Panc1 (cell line): Measurements from ENCODE around the gene ADAM11. TPM values are rescaled to one million over a fixed set of nuclear protein-coding genes. Genes with fewer than 3 reads are reported as not detected.

ENCODE experiments used
- ATAC-seq: fragments of 200-7000 bp; cut with Tn5 transposase; 2 replicates; pipeline ENCODE4 v1.9.1; 2020; ENCODE audit warnings: mild to moderate bottlenecking, moderate library complexity
- BruUV-seq: library from RNA; stranded (reverse); fragments of 400-500 nt; replicated peaks from 2 replicates; lab custom pipeline; 2021; lab: Mats Ljungman, UMichigan
- CTCF ChIA-PET: fragments of 300-600 bp; sonication (Branson Sonifier 250); formaldehyde crosslinking; loops from one replicate; lab custom pipeline; 2022; ENCODE audit warnings: antibody characterized with exemption; lab: Charles Lee
- POLR2A ChIA-PET: fragments of 300-600 bp; sonication (Branson Sonifier 250); formaldehyde crosslinking; loops from one replicate; lab custom pipeline; 2022; ENCODE audit warnings: antibody characterized with exemption; lab: Charles Lee
- DNase-seq: peaks from one replicate; pipeline ENCODE4 v3.0.0-alpha.2; 2010; ENCODE audit warnings: low read depth, low spot score
- H3K27ac ChIP-seq: 2 replicates; pipeline ENCODE4 v1.5.1; 2011; ENCODE audit warnings: mild to moderate bottlenecking, low read length, inconsistent platforms
- H3K27me3 ChIP-seq: fragments of 200-500 bp; sonication (Bioruptor generic); 2 replicates; pipeline ENCODE4 v1.6.0; 2014; ENCODE audit warnings: low read length, inconsistent platforms; ENCODE audit not compliant: control insufficient read depth, insufficient read depth
- H3K36me3 ChIP-seq: fragments of 200-500 bp; sonication (Bioruptor generic); 2 replicates; pipeline ENCODE4 v1.5.1; 2014; ENCODE audit warnings: inconsistent platforms, mild to moderate bottlenecking, low read length, moderate library complexity; ENCODE audit not compliant: control insufficient read depth, insufficient read depth
- H3K4me1 ChIP-seq: 2 replicates; pipeline ENCODE4 v1.5.1; 2011; ENCODE audit warnings: inconsistent platforms, mild to moderate bottlenecking, low read length, moderate library complexity; ENCODE audit not compliant: control insufficient read depth, insufficient read depth
- H3K4me3 ChIP-seq, 2 experiments: 2 replicates each; pipeline ENCODE4 v1.5.1; 2011 to 2012; ENCODE audit warnings: low read depth in 2 of 2, low read length in 2 of 2, mild to moderate bottlenecking in 2 of 2, inconsistent platforms in 1 of 2, moderate library complexity in 1 of 2
- H3K9me3 ChIP-seq: fragments of 200-500 bp; sonication (Bioruptor generic); 2 replicates; pipeline ENCODE4 v1.5.1; 2014; ENCODE audit warnings: low read depth, mild to moderate bottlenecking, inconsistent platforms, low read length, moderate library complexity; ENCODE audit not compliant: control insufficient read depth, insufficient read depth
- POLR2AphosphoS5 ChIP-seq: IDR thresholded peaks from 2 replicates; pipeline ENCODE4 v1.6.1; 2012; ENCODE audit warnings: mild to moderate bottlenecking, low read depth, low read length, moderate library complexity
- SIN3A ChIP-seq: IDR thresholded peaks from 2 replicates; pipeline ENCODE4 v1.6.1; 2012; ENCODE audit warnings: low read depth, mild to moderate bottlenecking, low read length, moderate library complexity, borderline replicate concordance; ENCODE audit not compliant: insufficient read depth
- TCF7L2 ChIP-seq: IDR thresholded peaks from 2 replicates; pipeline ENCODE4 v1.6.1; 2011; ENCODE audit warnings: mild to moderate bottlenecking, low read depth, low read length, inconsistent platforms
- in situ Hi-C: cut with HindIII; loops from 2 replicates; pipeline ENCODE4 v1.10.0; 2016; ENCODE audit warnings: low sequenced_read_pairs, low pct_unique_long_range_greater_than_20kb
- intact Hi-C: fragments of 100-400 bp; cut with micrococcal nuclease; formaldehyde crosslinking; loops from one replicate; pipeline ENCODE4 v1.10.0; 2022; ENCODE audit not compliant: unreplicated experiment
- total RNA-seq: library from RNA; stranded (reverse); gene quantifications from one replicate; pipeline ENCODE4 v1.2.1, GENCODE V29; 2021; ENCODE audit not compliant: unreplicated experiment
- TF ChIP-seq, protein P1 (sequence below): fragments of 450-650 bp; IDR thresholded peaks from 2 replicates; pipeline ENCODE4 v1.5.1; 2017; ENCODE audit warnings: mild to moderate bottlenecking
- TF ChIP-seq, protein P2 (sequence below), 2 experiments: IDR thresholded peaks; 2 replicates each; pipeline ENCODE4 v1.6.1; 2011 to 2012; ENCODE audit warnings: low read depth in 2 of 2, control low read depth in 1 of 2, low read length in 1 of 2, mild to moderate bottlenecking in 1 of 2, moderate library complexity in 1 of 2; ENCODE audit not compliant: insufficient read depth in 1 of 2

ADAM11 gene
- total RNA-seq, 1 experiment from 2014 or later = 3.5 TPM

DNA sequence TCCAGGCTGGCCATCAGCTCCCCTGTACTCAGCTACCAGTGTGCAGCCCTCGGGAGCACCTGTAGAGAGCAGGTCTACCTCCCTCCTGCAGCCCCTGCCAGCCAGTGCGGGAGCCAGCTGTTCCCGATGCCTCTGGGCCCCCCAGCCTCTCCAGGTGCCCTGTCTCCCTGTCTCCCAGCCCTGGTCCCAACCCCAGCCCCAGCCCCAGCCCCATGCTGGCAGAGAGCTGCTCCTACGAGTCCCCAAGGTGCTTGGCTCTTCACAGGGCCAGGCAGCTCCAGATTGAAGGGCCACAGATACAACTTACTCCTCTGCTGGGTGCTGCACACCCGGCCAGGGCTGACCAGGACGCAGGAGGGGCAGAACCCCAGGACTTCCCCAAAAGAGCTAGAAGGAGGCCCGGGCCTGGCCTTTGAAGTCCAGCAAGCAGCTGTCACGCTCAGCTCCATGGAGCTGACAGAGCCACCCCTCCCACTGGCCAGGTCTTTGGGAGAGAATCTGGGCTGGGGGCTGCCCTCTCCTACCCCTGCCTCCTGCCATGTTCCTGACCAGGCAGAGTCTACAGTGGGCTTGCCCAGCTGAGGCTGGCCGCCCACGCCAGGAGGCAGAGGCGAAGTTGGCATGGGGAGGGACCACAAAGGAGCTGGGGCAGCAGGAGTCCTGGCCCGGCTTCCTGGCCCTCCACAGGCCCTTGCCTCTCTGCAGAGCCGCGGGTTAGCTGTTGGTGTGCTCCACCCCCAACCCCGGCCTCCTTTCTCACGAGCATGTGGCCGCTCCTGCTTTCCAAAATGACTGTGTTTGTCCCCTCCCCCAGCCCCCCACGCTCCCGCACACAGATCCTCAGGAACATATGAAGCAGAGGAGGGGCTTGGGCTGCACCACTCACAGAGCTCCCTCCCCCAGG, 9.5 kb upstream of the ADAM11 start:
- H3K36me3 ChIP-seq = no peaks in the 10 kb centered on the region
- intact Hi-C loops (no loop called here), in situ Hi-C loops (no loop called here)
- H3K4me3 ChIP-seq = no peak overlapping the region
- CTCF ChIA-PET = interaction anchor here (0.6 kb wide), 1 partner anchor 216 kb away, joined by 3 read pairs; no protein-coding TSS in a partner anchor
- TF ChIP-seq, protein P1, sequence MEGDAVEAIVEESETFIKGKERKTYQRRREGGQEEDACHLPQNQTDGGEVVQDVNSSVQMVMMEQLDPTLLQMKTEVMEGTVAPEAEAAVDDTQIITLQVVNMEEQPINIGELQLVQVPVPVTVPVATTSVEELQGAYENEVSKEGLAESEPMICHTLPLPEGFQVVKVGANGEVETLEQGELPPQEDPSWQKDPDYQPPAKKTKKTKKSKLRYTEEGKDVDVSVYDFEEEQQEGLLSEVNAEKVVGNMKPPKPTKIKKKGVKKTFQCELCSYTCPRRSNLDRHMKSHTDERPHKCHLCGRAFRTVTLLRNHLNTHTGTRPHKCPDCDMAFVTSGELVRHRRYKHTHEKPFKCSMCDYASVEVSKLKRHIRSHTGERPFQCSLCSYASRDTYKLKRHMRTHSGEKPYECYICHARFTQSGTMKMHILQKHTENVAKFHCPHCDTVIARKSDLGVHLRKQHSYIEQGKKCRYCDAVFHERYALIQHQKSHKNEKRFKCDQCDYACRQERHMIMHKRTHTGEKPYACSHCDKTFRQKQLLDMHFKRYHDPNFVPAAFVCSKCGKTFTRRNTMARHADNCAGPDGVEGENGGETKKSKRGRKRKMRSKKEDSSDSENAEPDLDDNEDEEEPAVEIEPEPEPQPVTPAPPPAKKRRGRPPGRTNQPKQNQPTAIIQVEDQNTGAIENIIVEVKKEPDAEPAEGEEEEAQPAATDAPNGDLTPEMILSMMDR = no peak
- TF ChIP-seq TCF7L2 (no peak), SIN3A (no peak), POLR2AphosphoS5 (no peak)
- TF ChIP-seq, protein P2, sequence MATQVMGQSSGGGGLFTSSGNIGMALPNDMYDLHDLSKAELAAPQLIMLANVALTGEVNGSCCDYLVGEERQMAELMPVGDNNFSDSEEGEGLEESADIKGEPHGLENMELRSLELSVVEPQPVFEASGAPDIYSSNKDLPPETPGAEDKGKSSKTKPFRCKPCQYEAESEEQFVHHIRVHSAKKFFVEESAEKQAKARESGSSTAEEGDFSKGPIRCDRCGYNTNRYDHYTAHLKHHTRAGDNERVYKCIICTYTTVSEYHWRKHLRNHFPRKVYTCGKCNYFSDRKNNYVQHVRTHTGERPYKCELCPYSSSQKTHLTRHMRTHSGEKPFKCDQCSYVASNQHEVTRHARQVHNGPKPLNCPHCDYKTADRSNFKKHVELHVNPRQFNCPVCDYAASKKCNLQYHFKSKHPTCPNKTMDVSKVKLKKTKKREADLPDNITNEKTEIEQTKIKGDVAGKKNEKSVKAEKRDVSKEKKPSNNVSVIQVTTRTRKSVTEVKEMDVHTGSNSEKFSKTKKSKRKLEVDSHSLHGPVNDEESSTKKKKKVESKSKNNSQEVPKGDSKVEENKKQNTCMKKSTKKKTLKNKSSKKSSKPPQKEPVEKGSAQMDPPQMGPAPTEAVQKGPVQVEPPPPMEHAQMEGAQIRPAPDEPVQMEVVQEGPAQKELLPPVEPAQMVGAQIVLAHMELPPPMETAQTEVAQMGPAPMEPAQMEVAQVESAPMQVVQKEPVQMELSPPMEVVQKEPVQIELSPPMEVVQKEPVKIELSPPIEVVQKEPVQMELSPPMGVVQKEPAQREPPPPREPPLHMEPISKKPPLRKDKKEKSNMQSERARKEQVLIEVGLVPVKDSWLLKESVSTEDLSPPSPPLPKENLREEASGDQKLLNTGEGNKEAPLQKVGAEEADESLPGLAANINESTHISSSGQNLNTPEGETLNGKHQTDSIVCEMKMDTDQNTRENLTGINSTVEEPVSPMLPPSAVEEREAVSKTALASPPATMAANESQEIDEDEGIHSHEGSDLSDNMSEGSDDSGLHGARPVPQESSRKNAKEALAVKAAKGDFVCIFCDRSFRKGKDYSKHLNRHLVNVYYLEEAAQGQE (IDR thresholded peaks at IDR 0.05; ENCODE audit: insufficient read depth in 1 of 2, low read depth in 2 of 2, low read length in 1 of 2) = no peak
- no peaks in the 10 kb centered on the region for H3K9me3 ChIP-seq
- POLR2A ChIA-PET = no interaction called here
- no peaks in the 10 kb centered on the region for H3K27me3 ChIP-seq
- H3K27ac ChIP-seq = no peak overlapping the region
- H3K4me1 ChIP-seq = no peaks in the 10 kb centered on the region
- ATAC-seq (no peak), DNase-seq (no peak)
- no TSS peak for BruUV-seq

DNA sequence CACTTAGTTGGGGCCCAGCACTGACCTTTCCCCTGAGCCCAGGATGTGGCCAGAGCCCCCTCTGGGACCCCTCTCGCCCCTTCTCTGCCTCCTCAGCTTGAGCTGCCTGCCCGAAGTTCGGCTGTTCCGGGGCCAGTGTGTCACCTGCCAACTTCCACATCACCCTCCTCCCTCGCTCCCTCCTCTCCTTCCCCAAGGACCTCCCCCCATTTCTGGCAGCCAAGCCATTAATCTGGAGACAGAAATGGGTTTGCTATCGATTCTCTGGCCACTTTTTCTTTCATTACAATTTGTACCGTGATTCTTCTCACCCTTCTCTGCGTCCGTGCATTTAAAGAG, 8.8 kb upstream of the ADAM11 start:
- Histone ChIP-seq H3K36me3 (no peaks in the 10 kb centered on the region), H3K4me1 (no peaks in the 10 kb centered on the region), H3K4me3 (no peak overlapping the region), H3K9me3 (no peaks in the 10 kb centered on the region), H3K27me3 (no peaks in the 10 kb centered on the region), H3K27ac (no peak overlapping the region)
- ChIA-PET POLR2A (no interaction called here), CTCF (no interaction called here)
- TSS peak; percentile 37 for BruUV-seq
- DNase-seq = no peak
- TF ChIP-seq, protein P2 (IDR thresholded peaks at IDR 0.05; ENCODE audit: insufficient read depth in 1 of 2, low read depth in 2 of 2, low read length in 1 of 2) = no peak
- TF ChIP-seq POLR2AphosphoS5 (no peak), SIN3A (no peak), TCF7L2 (no peak)
- TF ChIP-seq, protein P1 = no peak
- no peak for ATAC-seq
- in situ Hi-C loops (no loop called here), intact Hi-C loops (no loop called here)
